Central memory CD8-positive, alpha-beta T cell (primary cell): ENCODE results near the gene STAT3.
"Not testable (repeated sequence)": the region's sequence is repeated elsewhere in the genome, so short reads cannot be mapped to it uniquely, and the experiment has no call there.

Source experiments
- ATAC-seq: fragments of 150-1000 bp; cut with Tn5 transposase; replicated peaks from 2 replicates; pipeline ENCODE4 v1.10.0; 2022; ENCODE audit warnings: mild to moderate bottlenecking, moderate FRiP score, moderate number of reproducible peaks; ENCODE audit not compliant: poor library complexity, severe bottlenecking; ENCODE audit errors: extremely low read depth
- DNase-seq, 2 donors: peaks; one replicate each; pipeline ENCODE4 v3.0.0; 2021; ENCODE audit warnings: low spot score in 2 of 2
- H3K27ac Mint-ChIP-seq: one replicate; pipeline ENCODE4 v1.8.0; 2022; ENCODE audit warnings: low read depth, mild to moderate bottlenecking, moderate library complexity, mixed read lengths
- H3K27me3 Mint-ChIP-seq: one replicate; pipeline ENCODE4 v1.8.0; 2022; ENCODE audit warnings: mixed read lengths
- H3K36me3 Mint-ChIP-seq: one replicate; pipeline ENCODE4 v1.8.0; 2022; ENCODE audit warnings: mild to moderate bottlenecking, moderate library complexity, mixed read lengths; ENCODE audit not compliant: insufficient read depth
- H3K4me1 Mint-ChIP-seq: one replicate; pipeline ENCODE4 v1.8.0; 2022; ENCODE audit warnings: mixed read lengths
- H3K4me3 Mint-ChIP-seq: one replicate; pipeline ENCODE4 v1.8.0; 2022; ENCODE audit warnings: mild to moderate bottlenecking, moderate library complexity, mixed read lengths
- H3K9me3 Mint-ChIP-seq: one replicate; pipeline ENCODE4 v1.8.0; 2022; ENCODE audit warnings: mixed read lengths

The STAT3 gene

GRCh38 chr17:42268236-42268635 is 120.0 kb downstream of the STAT3 start:
- Mint-ChIP-seq H3K4me3 (peak overlapping the region; percentile 42), H3K36me3 (peaks cover 31% of the 10 kb centered on the region), H3K4me1 (peaks cover 57% of the 10 kb centered on the region)

GRCh38 chr17:42266918-42267766 is 121.1 kb downstream of the STAT3 start:
- H3K4me1 Mint-ChIP-seq = peaks cover 47% of the 10 kb centered on the region
- DNase-seq (peak in 1 of 2 donors; percentile 76), ATAC-seq (peak; percentile 94)
- H3K9me3 Mint-ChIP-seq = no peaks in the 10 kb centered on the region
- H3K27ac Mint-ChIP-seq = peak overlapping the region; percentile 98
- H3K27me3 Mint-ChIP-seq = no peaks in the 10 kb centered on the region
- peaks cover 24% of the 10 kb centered on the region for H3K36me3 Mint-ChIP-seq
- peak overlapping the region; percentile 38 for H3K4me3 Mint-ChIP-seq

More at GRCh38 chr17:42268236-42268635, 120.0 kb downstream of the STAT3 start:
- DNase-seq (no peak), ATAC-seq (no peak)
- Mint-ChIP-seq H3K9me3 (no peaks in the 10 kb centered on the region), H3K27ac (peak overlapping the region; percentile 98), H3K27me3 (no peaks in the 10 kb centered on the region)

GRCh38 chr17:42266462-42266861 is 121.8 kb downstream of the STAT3 start:
- Mint-ChIP-seq H3K9me3 (no peaks in the 10 kb centered on the region), H3K4me1 (peaks cover 41% of the 10 kb centered on the region), H3K27me3 (no peaks in the 10 kb centered on the region), H3K27ac (peak overlapping the region; percentile 98), H3K36me3 (peaks cover 20% of the 10 kb centered on the region), H3K4me3 (peak overlapping the region; percentile 38)
- no peak for ATAC-seq
- DNase-seq = no peak

GRCh38 chr17:42264366-42264765 is 123.9 kb downstream of the STAT3 start:
- H3K4me1 Mint-ChIP-seq = peaks cover 22% of the 10 kb centered on the region
- not testable (repeated sequence) for H3K9me3 Mint-ChIP-seq, H3K4me3 Mint-ChIP-seq, ATAC-seq, DNase-seq, H3K27me3 Mint-ChIP-seq, H3K27ac Mint-ChIP-seq
- peaks cover 15% of the 10 kb centered on the region for H3K36me3 Mint-ChIP-seq
